ENCODE results near the gene PARD3.
"Not testable (repeated sequence)": the region's sequence is repeated elsewhere in the genome, so short reads cannot be mapped to it uniquely, and the experiment has no call there.

The PARD3 gene

GRCh38 chr10:34374356-34375045 is 440.6 kb downstream of the PARD3 start:
- DNase-seq: no peak

GRCh38 chr10:34373211-34373610 is 441.9 kb downstream of the PARD3 start:
- DNase-seq: no peak

- DNase-seq: no peak
These were observed 442.6 kb downstream of the PARD3 start for GRCh38 chr10:34372509-34372908.

- DNase-seq: no peak
These were observed 445.0 kb downstream of the PARD3 start for GRCh38 chr10:34370126-34370525.

- DNase-seq: no peak
These were observed 446.0 kb downstream of the PARD3 start for GRCh38 chr10:34369120-34369519.

GRCh38 chr10:34364253-34365037 is 450.7 kb downstream of the PARD3 start:
- DNase-seq: no peak

GRCh38 chr10:34360984-34361383 is 454.1 kb downstream of the PARD3 start:
- DNase-seq: no peak

- DNase-seq: no peak
These were observed 455.7 kb downstream of the PARD3 start for GRCh38 chr10:34359435-34359813.

- DNase-seq: no peak
These were observed 456.2 kb downstream of the PARD3 start for GRCh38 chr10:34358729-34359434.

- no peak for DNase-seq
These were observed 458.6 kb downstream of the PARD3 start for GRCh38 chr10:34356463-34356862.

GRCh38 chr10:34353530-34353929 is 461.6 kb downstream of the PARD3 start:
- DNase-seq: not testable (repeated sequence)

- not testable (repeated sequence) for DNase-seq
These were observed 462.4 kb downstream of the PARD3 start for GRCh38 chr10:34352599-34353204.

- DNase-seq: no peak
These were observed 463.9 kb downstream of the PARD3 start for GRCh38 chr10:34351161-34351560.

- no peak for DNase-seq
These were observed 466.1 kb downstream of the PARD3 start for GRCh38 chr10:34348917-34349485.

GRCh38 chr10:34348021-34348420 is 467.1 kb downstream of the PARD3 start:
- DNase-seq: no peak

- DNase-seq: no peak
These were observed 468.0 kb downstream of the PARD3 start for GRCh38 chr10:34347131-34347530.

GRCh38 chr10:34346516-34347100 is 468.5 kb downstream of the PARD3 start:
- no peak for DNase-seq

- no peak for DNase-seq
These were observed 469.7 kb downstream of the PARD3 start for GRCh38 chr10:34345383-34345782.

GRCh38 chr10:34343764-34344163 is 471.3 kb downstream of the PARD3 start:
- no peak for DNase-seq

GRCh38 chr10:34341473-34341872 is 473.6 kb downstream of the PARD3 start:
- no peak for DNase-seq

- DNase-seq: no peak
These were observed 474.2 kb downstream of the PARD3 start for GRCh38 chr10:34340934-34341333.

Data from right kidney (tissue), 1 donor.